ENCODE data around the gene CHGA.

DNA sequence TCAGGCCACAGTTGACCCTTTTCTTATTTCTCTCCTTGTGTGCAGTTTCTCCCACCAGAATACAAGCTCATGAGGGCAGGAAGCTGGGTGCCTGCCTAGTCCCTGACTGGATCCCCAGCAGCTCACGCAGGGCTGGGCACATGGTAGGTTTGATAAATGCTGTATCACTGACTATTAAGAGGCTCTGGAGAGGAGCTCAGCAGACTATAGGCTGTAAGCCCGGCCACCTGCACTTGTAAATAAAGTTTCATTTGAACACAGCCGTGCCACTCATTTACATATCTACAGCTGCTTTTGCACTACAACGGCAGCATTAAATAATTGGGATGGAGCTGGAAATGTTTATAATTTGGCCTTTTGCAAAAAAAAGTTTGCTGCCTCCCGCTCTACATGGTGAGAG is 32.0 kb downstream of the CHGA start:
- TF ChIP-seq, protein P1, sequence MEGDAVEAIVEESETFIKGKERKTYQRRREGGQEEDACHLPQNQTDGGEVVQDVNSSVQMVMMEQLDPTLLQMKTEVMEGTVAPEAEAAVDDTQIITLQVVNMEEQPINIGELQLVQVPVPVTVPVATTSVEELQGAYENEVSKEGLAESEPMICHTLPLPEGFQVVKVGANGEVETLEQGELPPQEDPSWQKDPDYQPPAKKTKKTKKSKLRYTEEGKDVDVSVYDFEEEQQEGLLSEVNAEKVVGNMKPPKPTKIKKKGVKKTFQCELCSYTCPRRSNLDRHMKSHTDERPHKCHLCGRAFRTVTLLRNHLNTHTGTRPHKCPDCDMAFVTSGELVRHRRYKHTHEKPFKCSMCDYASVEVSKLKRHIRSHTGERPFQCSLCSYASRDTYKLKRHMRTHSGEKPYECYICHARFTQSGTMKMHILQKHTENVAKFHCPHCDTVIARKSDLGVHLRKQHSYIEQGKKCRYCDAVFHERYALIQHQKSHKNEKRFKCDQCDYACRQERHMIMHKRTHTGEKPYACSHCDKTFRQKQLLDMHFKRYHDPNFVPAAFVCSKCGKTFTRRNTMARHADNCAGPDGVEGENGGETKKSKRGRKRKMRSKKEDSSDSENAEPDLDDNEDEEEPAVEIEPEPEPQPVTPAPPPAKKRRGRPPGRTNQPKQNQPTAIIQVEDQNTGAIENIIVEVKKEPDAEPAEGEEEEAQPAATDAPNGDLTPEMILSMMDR (IDR thresholded peaks at IDR 0.05): no peak
- TF ChIP-seq POLR2A (IDR thresholded peaks at IDR 0.05) (no peak), POLR2AphosphoS5 (IDR thresholded peaks at IDR 0.05) (no peak)

Data from upper lobe of left lung (tissue), 4 donors.